NCI-H774 (cell line): ENCODE data around the gene POTEC.
"Not testable (repeated sequence)": the region's sequence is repeated elsewhere in the genome, so short reads cannot be mapped to it uniquely, and the experiment has no call there.

ENCODE experiments used
- DNase-seq: peaks from one replicate; lab custom pipeline; 2025; lab: John Stamatoyannopoulos, UW

Gene POTEC

DNA sequence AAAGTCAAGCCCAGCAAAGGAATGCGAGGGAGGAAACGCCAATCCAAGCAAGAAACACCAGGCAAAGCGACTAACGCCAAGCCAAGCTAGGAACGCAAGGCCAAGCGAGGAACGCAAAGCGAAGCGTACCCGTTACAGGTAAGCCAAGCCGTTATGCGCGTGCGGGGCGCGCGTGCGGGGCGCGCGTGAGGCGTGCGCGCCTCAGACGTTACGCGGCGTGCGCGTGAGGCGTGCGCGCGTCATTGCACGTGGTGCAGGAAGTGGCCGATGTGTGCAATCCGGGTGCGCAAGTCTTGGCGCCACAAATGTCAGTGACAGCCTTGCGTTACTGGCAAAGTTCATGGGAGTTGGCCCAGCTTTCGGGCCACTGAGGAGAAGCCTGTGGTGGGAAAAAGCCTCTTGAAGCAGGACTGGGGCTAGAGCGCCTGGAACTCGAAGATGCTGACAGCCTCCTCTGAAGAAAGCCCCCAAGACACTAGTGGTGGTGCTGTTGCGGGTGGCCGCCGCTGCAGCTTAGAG, at the start of gene POTEC:
POTEC (minus strand) TSS at position 155 of the 519 bp plus-strand sequence. CDS start 454 bp downstream, outside the sequence.
- not testable (repeated sequence) for DNase-seq

DNA sequence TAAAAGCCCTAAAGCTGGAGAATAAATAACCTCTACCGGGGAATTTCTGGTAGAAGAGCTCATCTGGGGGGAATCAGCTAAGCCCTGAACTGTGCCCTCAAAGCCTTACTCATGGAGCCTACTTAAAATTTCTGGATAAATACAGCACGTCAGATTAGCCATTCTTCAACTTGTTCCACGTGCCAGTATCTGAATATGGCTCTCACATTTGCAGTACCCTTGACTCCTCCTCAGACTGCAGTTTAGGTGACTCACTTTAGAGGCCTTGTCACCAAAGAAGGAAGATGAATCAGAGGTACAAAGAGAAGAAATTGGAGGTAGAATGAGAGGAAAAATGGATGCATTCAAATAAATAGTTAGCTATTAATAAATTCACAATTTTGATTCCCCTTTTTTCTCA, 34.6 kb upstream of the POTEC start:
- no peak for DNase-seq

DNA sequence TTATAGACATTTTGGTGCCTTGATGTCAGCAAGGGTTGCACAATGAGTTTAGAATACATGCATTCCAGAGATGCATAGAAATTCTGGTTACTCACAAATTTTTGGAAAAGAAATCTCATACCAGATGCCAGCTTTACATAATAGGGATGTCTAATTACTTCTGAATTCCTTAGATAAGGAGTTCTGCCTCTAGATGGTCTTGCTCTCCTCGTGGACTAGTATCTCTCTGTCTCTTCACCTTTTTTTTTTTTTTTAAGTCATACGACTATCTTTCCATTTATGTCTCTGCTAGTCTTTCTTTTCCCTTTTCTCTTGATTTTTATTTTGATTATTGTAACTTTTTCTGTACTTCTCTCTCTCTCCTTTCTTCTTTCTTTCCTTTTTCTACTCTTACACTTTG, 16.1 kb upstream of the POTEC start:
- not testable (repeated sequence) for DNase-seq

- DNase-seq = not testable (repeated sequence)
Observed at GRCh38 chr18:14531659-14532058, 11.7 kb downstream of the POTEC start.

DNA sequence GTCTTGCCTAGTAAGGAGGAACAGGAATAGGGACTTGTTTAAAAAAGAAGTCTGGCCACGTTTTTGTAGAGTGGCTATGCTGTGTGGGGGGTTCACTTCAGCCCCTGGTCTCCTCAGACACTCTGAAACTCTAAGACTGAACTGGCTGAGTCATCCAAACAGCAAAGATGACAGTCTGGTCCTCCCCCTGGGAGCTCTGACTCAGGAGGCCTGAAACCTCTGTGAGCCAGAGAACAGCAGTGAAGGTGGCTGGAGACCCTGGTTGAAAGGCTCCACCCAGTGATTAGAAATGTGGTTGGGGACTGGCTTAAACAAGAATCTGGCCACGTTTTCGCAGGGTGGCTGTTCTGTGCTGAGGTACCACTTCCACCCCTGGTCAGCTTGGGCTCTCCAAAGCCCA, 32.7 kb downstream of the POTEC start:
- DNase-seq = not testable (repeated sequence)

GRCh38 chr18:14503691-14504090, 39.7 kb downstream of the POTEC start:
- DNase-seq = not testable (repeated sequence)

DNA sequence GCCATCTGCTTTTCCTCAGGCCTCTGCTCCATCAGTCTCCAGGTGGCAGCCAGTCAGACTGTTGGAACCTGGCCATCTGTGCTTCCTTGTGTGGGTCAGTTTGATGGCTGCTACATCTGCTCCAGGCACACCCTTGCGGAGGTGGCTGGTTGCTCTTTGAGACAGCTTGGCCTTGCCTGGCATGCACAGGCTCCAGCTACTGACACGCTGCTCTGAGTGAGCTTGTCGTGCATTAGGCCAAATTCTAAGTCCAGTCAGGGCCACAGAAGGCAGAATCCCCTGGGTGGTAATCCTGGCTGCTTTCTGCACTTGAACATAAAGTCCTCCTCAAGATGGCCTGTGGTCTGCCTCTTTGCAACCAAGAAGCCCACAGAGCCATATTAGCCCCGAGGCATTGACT, 41.5 kb downstream of the POTEC start:
- not testable (repeated sequence) for DNase-seq

DNA sequence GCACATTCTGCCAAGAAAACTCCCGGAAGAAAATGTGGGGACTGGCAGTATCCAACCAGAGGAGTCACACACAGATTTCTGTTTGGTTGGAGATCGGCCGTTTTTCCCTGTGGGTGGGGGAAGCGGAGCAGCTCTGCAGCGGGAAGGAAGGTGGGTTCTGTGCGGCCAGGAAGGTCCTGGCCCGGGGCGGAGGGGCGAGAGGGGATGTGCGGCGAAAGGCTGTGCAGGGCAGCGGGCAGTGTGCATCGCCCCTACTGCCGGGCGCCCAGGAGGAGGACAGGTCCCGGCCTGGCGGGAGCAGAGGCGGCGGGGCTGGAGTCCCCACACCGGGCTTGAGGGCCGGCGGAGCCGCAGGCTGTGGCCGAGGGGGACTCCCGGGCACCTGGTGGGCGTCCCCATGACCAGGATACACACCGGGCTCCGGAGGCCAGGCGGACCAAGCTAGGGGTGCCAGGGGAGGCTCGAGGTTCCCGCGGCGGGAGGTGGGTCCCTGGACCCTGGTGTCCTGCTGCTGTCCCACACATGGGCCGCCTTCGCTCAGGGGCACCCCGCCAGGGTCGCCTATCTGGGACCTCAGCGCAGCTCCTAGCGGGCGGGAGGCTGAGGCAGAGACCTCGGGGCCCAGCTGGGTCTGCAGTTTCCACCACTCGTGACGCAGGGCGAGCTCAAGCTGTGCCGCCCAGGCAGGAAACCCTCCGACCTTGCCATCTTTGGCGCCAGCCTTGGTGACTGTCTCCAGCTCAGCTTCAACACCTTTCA, 54.0 kb downstream of the POTEC start:
- not testable (repeated sequence) for DNase-seq

GRCh38 chr18:14488789-14489188, 54.6 kb downstream of the POTEC start:
- not testable (repeated sequence) for DNase-seq

DNA sequence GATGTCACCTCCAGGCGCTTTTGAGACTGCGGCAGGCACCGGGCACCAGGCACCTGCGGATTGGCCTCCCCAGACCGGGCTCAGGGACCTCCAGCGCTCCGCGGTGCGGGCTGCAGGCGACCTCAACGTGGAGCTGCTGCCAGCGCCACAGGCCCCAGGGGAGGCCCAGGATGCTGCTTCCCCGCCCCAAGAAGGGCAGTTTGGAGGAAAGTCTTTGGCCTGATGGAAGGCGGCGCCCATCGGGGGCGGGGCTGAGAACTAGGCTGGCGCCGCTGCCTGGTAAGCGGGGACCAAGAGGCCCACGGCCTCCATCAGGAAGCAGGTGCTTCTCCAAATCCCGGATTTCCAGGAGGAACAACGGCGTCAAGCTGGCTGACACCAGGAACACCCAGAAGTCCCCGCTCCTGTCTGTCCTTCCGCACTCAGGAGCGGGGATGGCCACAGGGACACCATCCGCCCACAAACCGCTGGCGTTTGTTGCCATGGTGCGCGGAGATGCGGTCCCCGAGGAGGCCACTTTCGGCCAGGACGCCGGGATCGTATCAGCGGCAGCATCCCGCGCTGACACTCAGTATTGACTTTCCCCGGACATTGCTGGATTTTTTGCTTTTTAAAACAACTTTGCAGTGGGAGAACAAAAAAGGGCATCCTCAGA, 56.3 kb downstream of the POTEC start:
- DNase-seq = not testable (repeated sequence)

DNA sequence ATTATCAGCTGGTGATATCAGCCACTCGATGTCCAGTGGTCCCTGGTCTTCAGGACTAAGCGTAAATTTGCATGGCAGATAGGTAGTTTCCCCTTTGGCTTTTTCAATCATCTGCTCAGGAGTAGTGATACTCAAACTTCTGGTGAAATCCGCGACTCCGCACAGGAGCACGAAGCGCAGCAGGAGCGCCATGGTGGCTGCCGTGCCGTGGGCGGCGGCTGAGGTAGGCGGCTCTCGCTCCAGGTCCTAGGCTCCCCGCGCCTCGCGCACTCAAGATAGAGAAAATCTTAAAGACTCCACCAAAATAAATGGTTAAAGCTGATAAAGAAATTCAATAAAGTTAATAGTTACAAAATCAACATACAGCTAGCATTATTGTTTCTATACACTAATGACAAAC, 64.3 kb downstream of the POTEC start:
- DNase-seq = not testable (repeated sequence)

DNA sequence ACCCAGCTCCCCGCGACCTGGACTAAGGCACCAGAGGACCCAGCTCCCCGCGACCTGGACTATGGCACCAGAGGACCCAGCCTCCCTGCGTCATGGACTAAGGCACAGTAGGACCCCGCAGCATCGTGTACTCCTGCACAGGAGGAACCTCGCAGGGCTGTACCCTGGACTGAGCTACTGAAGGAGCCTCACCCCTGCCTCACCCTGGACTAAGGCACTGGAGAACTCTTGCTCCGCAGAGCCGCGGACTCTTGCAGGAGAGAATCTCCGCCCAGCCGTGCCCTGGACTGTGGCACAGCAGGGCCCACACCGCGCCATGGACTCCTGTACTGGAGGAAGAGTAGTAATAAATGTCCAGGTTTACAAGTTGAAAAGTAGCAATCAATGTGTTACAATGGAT, 67.9 kb downstream of the POTEC start:
- not testable (repeated sequence) for DNase-seq

- DNase-seq = not testable (repeated sequence)
Observed at GRCh38 chr18:14474752-14475151, 68.6 kb downstream of the POTEC start.

- DNase-seq = not testable (repeated sequence)
Observed at GRCh38 chr18:14474007-14474720, 69.2 kb downstream of the POTEC start.

GRCh38 chr18:14473250-14474006, 70.0 kb downstream of the POTEC start:
- not testable (repeated sequence) for DNase-seq

GRCh38 chr18:14471286-14471685, 72.1 kb downstream of the POTEC start:
- not testable (repeated sequence) for DNase-seq

DNA sequence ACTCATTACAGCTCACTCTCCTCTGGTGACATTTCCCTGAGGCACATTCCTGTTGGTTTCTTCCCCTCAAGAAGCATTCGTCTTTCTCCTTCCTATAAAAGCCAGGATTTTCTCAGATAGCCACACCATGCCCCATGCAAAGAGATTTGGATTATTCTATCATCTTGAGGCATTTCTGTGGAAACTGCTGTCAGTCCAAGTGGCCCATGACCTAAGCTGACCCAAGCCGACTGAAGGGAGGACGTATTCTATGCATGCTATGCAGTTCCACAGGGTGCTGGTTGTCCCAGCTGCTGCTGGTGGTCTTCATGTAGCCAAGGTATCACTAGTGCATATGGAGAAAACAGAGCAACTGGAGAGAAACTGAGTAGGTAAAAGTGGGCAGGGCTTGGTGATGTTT, 73.0 kb downstream of the POTEC start:
- not testable (repeated sequence) for DNase-seq

DNA sequence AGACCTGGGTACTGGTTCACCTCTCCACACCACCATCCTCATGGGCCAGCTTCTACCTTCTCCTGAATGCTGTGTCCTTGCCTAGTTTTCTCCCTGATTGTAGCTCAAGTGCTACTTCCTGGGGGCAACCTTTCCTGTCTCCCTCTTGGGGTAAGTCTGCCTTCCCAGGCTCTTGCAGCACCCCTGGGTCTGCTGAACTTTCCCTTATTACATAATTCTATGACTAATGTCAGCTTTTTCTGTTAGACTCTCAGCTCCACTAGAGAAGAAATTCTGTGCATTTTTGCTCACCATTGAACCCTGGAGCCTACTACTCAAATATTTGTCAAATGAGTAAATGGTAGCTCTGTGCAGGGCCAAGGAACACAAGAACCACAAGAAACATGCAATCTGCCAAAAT, 73.4 kb downstream of the POTEC start:
- not testable (repeated sequence) for DNase-seq

DNA sequence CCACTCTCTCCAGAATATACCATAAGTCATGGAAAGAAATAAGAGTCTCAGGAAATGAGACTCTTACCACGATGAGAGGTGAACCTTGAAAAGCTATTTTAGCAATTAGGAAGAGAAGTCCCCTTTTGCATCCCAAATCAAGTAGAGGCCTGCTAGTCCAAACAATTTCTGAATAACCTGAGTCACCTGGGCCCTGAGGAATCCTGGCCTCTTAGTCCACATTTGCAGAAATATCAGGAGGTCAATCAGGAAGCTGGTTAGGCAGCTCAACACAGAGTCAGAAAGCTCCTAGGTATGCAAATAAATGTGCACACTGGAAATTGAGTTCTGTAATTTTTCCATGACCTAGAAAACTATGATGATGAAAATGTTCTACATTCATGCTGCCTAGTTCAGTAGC, 77.4 kb downstream of the POTEC start:
- DNase-seq = not testable (repeated sequence)
